Placental epithelial cell (primary cell): ENCODE data around the gene ADSL. TPM values are rescaled to one million over a fixed set of nuclear protein-coding genes. Genes with fewer than 3 reads are reported as not detected.

Source experiments
- total RNA-seq: library from RNA; depleted of rRNA; stranded (reverse); fragments of >200 nt; gene quantifications from 2 replicates; pipeline ENCODE4 v1.2.3, GENCODE V29; 2012

ADSL gene
- total RNA-seq, result 99.7 and 148 TPM in 2 replicates

DNA sequence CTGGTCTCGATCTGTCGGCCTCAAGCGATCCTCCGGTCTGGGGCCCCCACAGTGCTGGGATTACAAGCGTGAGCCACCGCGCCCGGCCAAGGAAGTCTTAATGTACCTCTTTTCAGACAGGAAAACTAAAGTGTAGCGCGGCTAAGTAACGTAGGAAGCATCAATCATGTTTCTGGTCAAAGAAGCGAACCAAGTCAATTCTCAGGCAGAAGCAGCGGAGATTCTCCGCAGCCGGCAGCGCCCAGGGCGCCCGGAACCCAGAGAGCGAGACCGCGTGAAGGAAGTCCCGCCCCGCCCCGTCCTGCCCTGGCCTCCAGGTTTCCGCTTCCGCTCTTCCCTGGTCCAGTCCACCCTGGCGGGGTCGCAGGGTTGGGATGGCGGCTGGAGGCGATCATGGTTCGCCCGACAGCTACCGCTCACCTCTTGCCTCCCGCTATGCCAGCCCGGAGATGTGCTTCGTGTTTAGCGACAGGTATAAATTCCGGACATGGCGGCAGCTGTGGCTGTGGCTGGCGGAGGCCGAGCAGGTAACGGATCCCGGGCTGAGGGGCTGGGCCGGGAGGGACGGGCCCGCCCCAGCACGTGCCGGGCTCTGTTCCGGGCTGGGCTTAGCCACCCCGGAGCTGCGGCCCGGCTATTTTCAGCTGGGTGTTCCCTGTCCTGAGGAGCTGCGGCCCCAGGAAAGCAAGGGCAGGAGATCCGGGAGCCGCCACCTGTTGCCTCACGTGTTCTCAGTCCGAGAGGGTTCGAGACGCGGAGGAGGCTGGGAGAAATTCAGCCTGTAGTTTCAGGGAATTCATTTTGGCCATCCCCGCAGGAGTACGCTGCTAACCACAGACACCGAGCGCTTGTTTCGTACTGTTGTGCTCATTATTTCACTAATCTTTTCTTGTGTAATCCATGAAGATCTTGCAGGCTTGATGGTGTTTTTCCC, at the start of gene ADSL:
Gene ADSL, plus strand, starts transcription at position 316 of the 934 bp plus-strand sequence. Its CDS starts 59 bp downstream, at position 375.

Other genes with a start within 250 kb of the ADSL start
- 26.1 and 26.7 TPM in 2 replicates for gene TNRC6B, start 168.6 kb upstream of the ADSL start, total RNA-seq
- 80.5 and 91.1 TPM in 2 replicates for gene SGSM3, start 24.1 kb downstream of the ADSL start, total RNA-seq